ENCODE results near the gene CDC37L1.

DNA sequence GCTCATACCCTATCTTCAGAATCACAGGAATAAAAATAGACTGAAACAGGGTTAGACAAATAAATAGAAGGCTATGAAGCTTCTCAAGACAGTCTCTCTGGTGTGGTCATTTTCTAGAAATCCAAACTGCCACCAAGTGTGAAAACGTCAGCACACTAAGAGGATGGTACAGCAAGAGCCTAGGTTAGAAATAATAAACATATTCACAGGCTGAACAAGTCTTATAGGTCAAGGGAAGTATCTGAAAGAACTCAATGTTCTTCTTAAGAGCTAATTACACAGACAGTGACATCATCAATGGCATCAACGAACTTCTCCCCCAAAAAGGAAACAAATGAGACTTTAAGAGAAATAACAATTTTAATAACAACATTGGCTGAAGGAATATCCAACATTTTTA is 39.9 kb upstream of the CDC37L1 start:
- no peak for TF ChIP-seq EZH2 (IDR thresholded peaks at IDR 0.05; ENCODE audit: insufficient read depth, poor library complexity, severe bottlenecking)
- no peak for TF ChIP-seq EZH2phosphoT487 (IDR thresholded peaks at IDR 0.05; ENCODE audit: insufficient read depth, low read depth)
